ENCODE measurements around the gene RPP14.
A peak's percentile ranks its signal among the peaks of the same experiment; 100 is the strongest.

RPP14 gene

GRCh38 chr3:58323529-58324390, 17.7 kb downstream of the RPP14 start:
- TF ChIP-seq, protein P1, sequence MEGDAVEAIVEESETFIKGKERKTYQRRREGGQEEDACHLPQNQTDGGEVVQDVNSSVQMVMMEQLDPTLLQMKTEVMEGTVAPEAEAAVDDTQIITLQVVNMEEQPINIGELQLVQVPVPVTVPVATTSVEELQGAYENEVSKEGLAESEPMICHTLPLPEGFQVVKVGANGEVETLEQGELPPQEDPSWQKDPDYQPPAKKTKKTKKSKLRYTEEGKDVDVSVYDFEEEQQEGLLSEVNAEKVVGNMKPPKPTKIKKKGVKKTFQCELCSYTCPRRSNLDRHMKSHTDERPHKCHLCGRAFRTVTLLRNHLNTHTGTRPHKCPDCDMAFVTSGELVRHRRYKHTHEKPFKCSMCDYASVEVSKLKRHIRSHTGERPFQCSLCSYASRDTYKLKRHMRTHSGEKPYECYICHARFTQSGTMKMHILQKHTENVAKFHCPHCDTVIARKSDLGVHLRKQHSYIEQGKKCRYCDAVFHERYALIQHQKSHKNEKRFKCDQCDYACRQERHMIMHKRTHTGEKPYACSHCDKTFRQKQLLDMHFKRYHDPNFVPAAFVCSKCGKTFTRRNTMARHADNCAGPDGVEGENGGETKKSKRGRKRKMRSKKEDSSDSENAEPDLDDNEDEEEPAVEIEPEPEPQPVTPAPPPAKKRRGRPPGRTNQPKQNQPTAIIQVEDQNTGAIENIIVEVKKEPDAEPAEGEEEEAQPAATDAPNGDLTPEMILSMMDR (IDR thresholded peaks at IDR 0.05; ENCODE audit: borderline replicate concordance, control extremely low read depth, extremely low read depth, insufficient read depth, missing control alignments): no peak
- in situ Hi-C loops (cut with MboI; ENCODE audit: low sequenced_read_pairs, unreplicated experiment): loop anchor here (10.0 kb wide), 1 partner anchor 211 kb away; the partner anchor contains the start of gene ACOX2
- DNase-seq (ENCODE audit: low spot score): no peak

DNA sequence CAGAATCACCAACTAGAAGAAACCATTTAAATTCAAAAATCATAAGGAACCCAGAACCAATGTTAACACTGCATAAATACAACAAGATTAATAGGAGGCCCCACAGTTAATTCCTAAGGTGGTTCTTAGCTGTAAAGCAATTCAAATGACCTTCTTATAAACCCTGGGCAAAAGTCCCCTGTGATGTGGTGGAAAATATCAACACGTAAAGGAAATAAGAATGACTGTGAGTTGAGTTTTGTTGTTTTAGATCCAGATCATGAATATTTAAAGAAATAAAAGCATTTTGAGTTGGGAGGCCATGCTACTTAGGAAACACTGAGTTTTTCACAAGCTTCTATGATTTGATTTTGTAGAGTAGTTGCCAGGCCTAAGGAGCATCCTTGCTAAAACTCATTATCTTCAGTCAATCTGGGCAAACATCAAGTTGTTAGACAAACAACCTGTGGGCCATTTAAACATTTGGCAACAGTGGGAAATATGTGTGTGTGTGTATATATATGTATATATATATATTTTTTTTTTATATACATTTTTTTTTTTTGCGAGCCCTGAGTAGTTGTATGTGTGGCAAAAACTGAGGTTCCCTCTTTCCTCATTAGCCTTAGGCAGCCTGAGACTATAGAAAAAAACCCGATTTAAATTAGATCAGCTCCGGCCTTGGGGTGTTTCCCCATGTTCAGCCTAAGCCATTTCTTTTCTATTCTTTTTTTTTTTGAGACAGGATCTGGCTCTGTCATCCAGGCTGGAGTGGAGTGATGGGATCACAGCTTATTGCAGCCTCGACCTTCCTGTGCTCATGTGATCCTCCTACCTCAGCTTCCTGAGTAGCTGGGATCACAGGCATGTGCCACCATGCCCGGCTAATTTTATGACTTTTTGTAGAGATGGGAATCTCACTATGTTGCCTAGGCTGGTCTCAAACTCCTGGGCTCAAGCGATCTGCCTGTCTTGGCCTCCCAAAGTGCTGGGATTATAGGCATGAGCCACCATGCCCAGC, 18.6 kb downstream of the RPP14 start:
- TF ChIP-seq, protein P1 (IDR thresholded peaks at IDR 0.05; ENCODE audit: borderline replicate concordance, control extremely low read depth, extremely low read depth, insufficient read depth, missing control alignments): no peak
- DNase-seq (ENCODE audit: low spot score): peak; percentile 34
- in situ Hi-C loops (cut with MboI; ENCODE audit: low sequenced_read_pairs, unreplicated experiment): loop anchor here (10.0 kb wide), 1 partner anchor 210 kb away; the partner anchor contains the start of gene ACOX2

GRCh38 chr3:58325525-58325992, 19.5 kb downstream of the RPP14 start:
- TF ChIP-seq, protein P1 (IDR thresholded peaks at IDR 0.05; ENCODE audit: borderline replicate concordance, control extremely low read depth, extremely low read depth, insufficient read depth, missing control alignments): no peak
- no peak for DNase-seq (ENCODE audit: low spot score)
- in situ Hi-C loops (cut with MboI; ENCODE audit: low sequenced_read_pairs, unreplicated experiment): loop anchor here (10.0 kb wide), 1 partner anchor 209 kb away; the partner anchor contains the start of gene ACOX2

GRCh38 chr3:58326267-58326900, 20.3 kb downstream of the RPP14 start:
- TF ChIP-seq, protein P1 (IDR thresholded peaks at IDR 0.05; ENCODE audit: borderline replicate concordance, control extremely low read depth, extremely low read depth, insufficient read depth, missing control alignments): no peak
- in situ Hi-C loops (cut with MboI; ENCODE audit: low sequenced_read_pairs, unreplicated experiment): loop anchor here (10.0 kb wide), 1 partner anchor 208 kb away; the partner anchor contains the start of gene ACOX2
- no peak for DNase-seq (ENCODE audit: low spot score)

DNA sequence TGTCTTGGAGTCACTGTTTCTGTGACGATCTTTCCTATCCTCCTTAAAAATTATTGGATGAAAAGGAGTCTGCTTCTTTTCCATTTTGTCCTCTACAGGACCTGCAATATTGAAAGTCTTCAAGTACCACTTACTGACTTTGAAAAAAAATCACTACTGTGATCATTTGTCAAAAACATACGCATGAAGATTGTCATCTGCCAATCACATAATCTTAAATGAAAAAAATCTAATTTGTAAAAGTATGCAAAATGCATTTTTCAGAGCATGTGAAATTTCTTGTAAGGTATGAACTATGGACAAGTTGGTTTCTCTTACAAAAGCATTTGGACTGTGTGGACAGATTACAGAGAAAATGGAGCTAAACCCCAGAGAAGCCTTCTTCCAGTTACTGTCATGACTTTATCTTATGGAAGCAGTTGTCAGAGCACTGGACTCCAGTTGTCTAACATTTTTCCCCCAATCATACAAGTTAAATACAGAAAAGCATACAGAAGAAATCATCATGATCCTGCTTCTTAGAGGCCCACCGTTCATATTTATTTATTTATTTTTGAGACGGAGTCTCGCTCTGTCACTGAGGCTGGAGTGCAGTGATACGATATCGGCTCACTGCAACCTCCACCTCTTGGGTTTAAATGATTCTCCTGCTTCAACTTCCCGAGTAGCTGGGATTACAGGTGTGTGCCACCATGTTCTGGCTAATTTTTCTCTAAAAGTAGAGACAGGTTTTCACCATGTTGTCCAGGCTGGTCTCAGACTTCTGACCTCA, 23.3 kb downstream of the RPP14 start:
- no peak for DNase-seq (ENCODE audit: low spot score)
- TF ChIP-seq, protein P1 (IDR thresholded peaks at IDR 0.05; ENCODE audit: borderline replicate concordance, control extremely low read depth, extremely low read depth, insufficient read depth, missing control alignments): no peak
- in situ Hi-C loops (cut with MboI; ENCODE audit: low sequenced_read_pairs, unreplicated experiment): loop anchor here (10.0 kb wide), 1 partner anchor 205 kb away; the partner anchor contains the start of gene ACOX2

All from GM13976 (cell line).